ENCODE data around the gene HHATL. TPM values are rescaled to one million over a fixed set of nuclear protein-coding genes. Genes with fewer than 3 reads are reported as not detected.
"Not testable (repeated sequence)": the region's sequence is repeated elsewhere in the genome, so short reads cannot be mapped to it uniquely, and the experiment has no call there.

Gene HHATL
- total RNA-seq, 1 experiment from 2014 or later = not detected

DNA sequence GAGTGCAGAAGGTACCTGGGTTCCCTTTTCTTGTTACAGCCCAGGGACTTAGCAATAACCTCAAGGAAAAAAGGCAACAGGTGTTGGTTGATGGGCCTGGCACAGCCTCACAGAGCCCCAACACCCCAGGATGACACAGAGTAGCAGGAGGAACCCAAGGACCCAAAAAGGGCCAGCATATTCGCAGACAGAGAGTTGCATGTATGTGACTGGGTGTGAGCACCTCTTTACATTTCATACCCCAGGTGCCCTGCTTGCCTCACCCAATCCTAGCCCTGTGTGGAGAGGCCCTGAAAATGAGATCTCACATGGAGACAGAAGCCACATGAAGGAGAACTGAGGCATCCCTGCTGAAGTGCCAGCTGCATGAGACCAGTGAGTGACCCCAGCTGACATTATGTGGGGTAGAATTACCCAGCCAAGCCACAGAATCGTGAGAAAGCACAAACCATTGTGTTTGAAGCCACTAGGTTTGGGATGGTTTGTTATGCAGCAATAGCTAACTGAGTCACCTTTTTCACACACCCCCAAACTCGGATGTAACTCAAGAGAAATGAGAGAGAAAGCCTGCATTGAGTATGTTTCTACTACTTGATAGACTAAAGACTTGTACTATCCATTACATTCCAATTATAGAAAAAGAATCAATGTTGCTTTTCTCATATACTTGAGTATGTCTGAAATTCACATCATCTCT is 26.2 kb upstream of the HHATL start:
- Histone ChIP-seq H3K4me3 (ENCODE audit: insufficient read depth, low read depth, low read length) (no peak overlapping the region), H3K36me3 (replicated peaks; ENCODE audit: control insufficient read depth, insufficient read depth, low read length) (no peaks in the 10 kb centered on the region), H3K27me3 (ENCODE audit: control insufficient read depth, insufficient read depth, low read length) (no peaks in the 10 kb centered on the region)
- no peak for DNase-seq

DNA sequence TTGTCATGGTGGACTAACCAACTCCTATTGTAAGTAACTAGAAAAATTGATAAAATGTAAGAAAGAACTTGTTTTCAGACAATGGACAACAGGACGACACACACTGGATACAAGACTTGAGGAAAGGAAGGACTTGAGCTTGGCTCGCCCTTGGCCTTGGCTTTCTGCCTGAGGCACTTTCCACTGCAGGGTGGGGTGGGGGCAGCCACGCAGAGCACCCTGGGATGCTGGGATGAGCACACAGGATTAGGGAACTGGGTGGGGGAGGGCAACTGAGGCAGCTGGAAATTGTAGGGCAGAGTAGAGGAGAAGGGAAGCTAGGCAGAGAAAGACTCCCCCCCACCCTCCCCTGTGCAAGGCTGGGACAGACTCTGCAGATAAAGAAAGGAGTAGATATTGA is 25.5 kb upstream of the HHATL start:
- no peaks in the 10 kb centered on the region for H3K36me3 ChIP-seq (replicated peaks; ENCODE audit: control insufficient read depth, insufficient read depth, low read length)
- H3K4me3 ChIP-seq (ENCODE audit: insufficient read depth, low read depth, low read length) = no peak overlapping the region
- no peaks in the 10 kb centered on the region for H3K27me3 ChIP-seq (ENCODE audit: control insufficient read depth, insufficient read depth, low read length)
- no peak for DNase-seq

DNA sequence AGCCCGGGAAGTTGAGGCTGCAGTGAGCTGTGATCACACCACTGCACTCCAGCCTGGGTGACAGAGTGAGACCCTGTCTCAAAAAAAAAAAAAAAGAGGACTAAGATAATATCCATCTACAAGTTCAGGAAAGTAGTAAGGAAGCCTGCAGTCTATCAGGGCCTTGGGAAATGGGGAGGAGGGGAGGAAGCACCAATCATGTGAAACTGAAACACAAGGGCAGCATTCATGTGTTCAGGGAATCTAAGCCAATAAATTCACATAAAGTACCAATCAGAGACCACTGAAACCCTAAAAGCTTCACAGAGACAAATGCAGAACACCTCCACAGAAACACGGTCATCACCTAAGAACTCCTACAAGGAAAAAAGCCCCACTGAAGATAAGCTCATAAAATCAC is 22.9 kb upstream of the HHATL start:
- no peak overlapping the region for H3K4me3 ChIP-seq (ENCODE audit: insufficient read depth, low read depth, low read length)
- H3K27me3 ChIP-seq (ENCODE audit: control insufficient read depth, insufficient read depth, low read length) = no peaks in the 10 kb centered on the region
- DNase-seq = peak; percentile 1
- no peaks in the 10 kb centered on the region for H3K36me3 ChIP-seq (replicated peaks; ENCODE audit: control insufficient read depth, insufficient read depth, low read length)

DNA sequence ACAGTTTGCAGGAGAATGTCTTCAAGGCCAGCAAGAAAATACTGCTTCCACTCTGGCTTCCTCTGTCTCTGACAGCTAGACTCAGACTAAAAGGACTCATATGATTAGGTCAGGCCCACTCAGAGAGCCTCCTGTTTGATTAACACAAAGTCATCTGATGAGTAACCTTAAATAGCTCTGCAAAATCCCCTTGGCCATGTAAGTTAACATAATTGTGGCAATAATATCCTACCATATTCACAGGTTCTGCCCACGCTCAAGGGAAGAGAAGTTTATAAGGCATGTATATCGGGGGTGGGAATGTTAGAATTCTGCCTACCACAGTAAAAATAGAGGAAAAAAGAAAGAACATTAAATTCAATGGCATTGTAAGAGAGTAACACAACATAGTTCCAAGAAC is 20.6 kb upstream of the HHATL start:
- DNase-seq = no peak
- no peaks in the 10 kb centered on the region for H3K36me3 ChIP-seq (replicated peaks; ENCODE audit: control insufficient read depth, insufficient read depth, low read length)
- H3K27me3 ChIP-seq (ENCODE audit: control insufficient read depth, insufficient read depth, low read length) = no peaks in the 10 kb centered on the region
- H3K4me3 ChIP-seq (ENCODE audit: insufficient read depth, low read depth, low read length) = no peak overlapping the region

DNA sequence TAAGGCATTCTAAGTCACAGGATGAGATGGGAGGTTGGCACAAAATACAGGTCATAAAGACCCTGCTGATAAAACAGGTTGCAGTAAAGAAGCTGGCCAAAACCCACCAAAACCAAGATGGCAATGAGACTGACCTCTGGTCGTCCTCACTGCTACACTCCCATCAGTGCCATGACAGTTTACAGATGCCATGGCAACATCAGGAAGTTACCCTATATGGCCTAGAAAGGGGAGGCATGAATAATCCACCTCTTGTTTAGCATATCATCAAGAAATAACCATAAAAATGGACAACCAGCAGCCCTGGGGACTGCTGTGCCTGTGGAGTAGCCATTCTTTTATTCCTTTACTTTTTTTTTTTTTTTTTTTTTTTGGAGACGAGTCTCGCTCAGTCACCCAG is 19.8 kb upstream of the HHATL start:
- H3K36me3 ChIP-seq (replicated peaks; ENCODE audit: control insufficient read depth, insufficient read depth, low read length); H3K27me3 ChIP-seq (ENCODE audit: control insufficient read depth, insufficient read depth, low read length): not testable (repeated sequence)

DNA sequence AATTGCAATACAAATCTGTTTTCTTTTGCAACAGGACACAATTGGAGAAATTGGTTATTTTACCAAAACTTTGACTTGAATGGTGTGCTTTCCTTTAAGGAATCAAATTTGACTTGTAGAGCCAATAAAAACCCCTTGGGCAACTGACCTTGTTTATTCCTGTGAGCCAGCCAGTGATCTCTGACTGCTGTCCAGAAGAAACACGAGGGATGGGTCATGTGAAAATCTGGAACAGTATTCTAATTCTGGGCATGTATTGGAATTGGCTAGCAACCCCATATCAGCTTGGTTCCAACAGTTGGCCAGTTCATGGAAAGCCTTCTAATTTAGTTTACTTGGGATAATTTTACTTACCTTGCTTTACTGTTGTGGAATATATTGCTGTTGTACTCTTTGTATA is 19.1 kb upstream of the HHATL start:
- DNase-seq = no peak
- H3K27me3 ChIP-seq (ENCODE audit: control insufficient read depth, insufficient read depth, low read length) = no peaks in the 10 kb centered on the region
- H3K36me3 ChIP-seq (replicated peaks; ENCODE audit: control insufficient read depth, insufficient read depth, low read length) = no peaks in the 10 kb centered on the region
- no peak overlapping the region for H3K4me3 ChIP-seq (ENCODE audit: insufficient read depth, low read depth, low read length)

More for the DNA sequence above, 19.8 kb upstream of the HHATL start:
- DNase-seq; H3K4me3 ChIP-seq (ENCODE audit: insufficient read depth, low read depth, low read length): not testable (repeated sequence)

DNA sequence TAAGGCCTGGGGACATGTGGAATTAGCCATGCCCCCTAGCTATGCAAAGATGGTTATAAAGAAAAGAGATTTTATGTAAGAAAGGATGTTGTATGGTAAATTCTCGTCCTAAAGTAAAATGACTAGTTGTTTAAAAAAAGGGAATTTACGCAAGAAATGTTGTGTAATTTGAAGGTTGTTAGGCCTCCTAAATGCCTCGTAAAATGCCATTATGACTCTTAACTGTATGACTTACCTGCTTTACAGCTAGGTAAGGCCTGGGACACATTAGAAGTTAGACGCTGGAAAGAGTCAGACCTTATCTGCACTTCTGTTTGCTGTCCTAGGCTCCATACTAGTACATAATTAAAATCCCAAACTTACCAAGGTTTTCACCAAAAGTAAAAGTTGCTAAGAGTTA is 17.5 kb upstream of the HHATL start:
- Histone ChIP-seq H3K36me3 (replicated peaks; ENCODE audit: control insufficient read depth, insufficient read depth, low read length) (no peaks in the 10 kb centered on the region), H3K27me3 (ENCODE audit: control insufficient read depth, insufficient read depth, low read length) (no peaks in the 10 kb centered on the region), H3K4me3 (ENCODE audit: insufficient read depth, low read depth, low read length) (no peak overlapping the region)
- no peak for DNase-seq

DNA sequence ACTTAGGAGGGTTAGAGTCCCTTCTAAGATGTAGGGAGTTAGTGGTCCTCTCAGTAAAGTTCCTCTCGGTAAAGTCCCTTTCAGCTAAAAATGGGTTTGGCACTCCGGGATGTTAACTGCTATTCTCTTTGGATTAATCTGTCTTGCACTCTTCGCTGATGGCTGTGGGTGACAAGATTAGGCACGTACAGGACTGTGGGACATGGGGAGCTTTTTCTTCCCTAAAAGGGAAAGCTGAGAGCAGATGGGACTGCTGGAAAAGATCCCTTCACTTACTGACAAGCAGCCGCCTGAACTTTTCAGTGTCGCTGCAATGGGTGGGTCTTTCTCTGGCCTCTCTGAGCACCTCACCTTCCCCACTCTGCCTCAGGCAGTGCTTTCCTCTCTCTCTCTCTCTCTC is 16.4 kb upstream of the HHATL start:
- Histone ChIP-seq H3K36me3 (replicated peaks; ENCODE audit: control insufficient read depth, insufficient read depth, low read length) (no peaks in the 10 kb centered on the region), H3K27me3 (ENCODE audit: control insufficient read depth, insufficient read depth, low read length) (no peaks in the 10 kb centered on the region), H3K4me3 (ENCODE audit: insufficient read depth, low read depth, low read length) (no peak overlapping the region)
- DNase-seq = no peak

DNA sequence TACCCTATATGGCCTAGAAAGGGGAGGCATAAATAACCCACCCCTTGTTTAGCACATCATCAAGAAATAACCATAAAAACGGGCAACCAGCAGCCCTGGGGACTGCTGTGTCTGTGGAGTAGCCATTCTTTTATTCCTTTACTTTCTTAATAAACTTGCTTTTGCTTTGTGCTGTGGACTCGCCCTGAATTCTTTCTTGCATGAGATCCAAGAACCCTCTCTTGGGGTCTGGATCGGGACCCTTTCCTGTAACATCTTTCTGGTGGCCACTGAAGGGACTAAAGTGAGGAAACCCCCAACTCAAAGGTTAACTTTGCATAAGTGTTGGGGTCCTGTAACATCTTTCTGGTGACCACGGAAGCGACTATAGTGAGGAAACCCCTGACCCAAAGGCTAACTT is 15.7 kb upstream of the HHATL start:
- no peak overlapping the region for H3K4me3 ChIP-seq (ENCODE audit: insufficient read depth, low read depth, low read length)
- no peaks in the 10 kb centered on the region for H3K27me3 ChIP-seq (ENCODE audit: control insufficient read depth, insufficient read depth, low read length)
- no peaks in the 10 kb centered on the region for H3K36me3 ChIP-seq (replicated peaks; ENCODE audit: control insufficient read depth, insufficient read depth, low read length)
- DNase-seq = no peak

DNA sequence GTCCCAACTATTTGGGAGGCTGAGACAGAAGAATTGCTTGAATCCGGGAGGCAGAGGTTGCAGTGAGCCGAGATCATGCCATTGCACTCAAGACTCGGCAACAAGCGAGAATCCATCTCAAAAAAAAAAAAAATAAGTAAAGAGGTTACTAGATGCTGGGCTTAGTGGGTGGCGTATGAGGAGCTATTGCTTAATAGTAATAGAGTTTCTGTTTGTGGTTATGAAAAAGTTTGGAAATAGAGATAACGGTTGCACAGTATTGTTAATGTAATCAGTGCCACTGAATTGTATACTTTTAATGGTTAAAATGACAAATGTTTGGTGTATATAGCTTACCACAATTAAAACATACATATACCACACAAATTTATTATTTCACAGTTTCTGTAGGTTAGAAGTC is 14.7 kb upstream of the HHATL start:
- Histone ChIP-seq H3K27me3 (ENCODE audit: control insufficient read depth, insufficient read depth, low read length) (no peaks in the 10 kb centered on the region), H3K4me3 (ENCODE audit: insufficient read depth, low read depth, low read length) (no peak overlapping the region), H3K36me3 (replicated peaks; ENCODE audit: control insufficient read depth, insufficient read depth, low read length) (no peaks in the 10 kb centered on the region)
- no peak for DNase-seq

DNA sequence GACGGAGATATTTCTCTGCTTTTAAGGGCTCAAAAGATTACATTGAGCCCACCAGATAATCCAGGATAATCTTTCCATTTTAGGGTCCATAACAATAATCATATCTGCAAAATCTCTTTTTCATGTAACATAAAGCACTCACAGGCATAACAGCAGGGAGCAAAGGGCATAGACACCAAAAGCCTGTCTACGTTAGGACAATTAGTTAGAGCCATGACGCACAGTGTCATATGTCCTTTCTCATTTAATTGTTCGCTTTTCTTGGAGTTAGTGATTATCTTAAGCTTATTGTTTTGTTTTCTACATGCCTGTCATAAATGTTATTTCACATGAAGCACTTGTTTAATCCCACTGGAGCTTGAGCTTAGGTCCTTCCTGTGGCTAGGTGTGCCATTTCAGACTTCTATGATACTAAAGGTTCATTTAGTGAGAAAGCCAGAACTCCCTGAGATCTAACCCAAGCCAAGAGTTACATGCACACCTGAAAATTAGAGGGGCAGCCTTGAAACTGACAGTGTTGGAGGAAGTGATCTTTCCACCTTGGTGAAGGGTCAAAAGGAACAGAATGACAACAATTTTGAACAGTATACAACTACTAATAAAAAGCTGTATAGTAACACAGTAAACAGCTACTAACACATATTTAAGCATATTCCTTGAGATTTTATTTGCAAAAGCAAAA is 11.7 kb upstream of the HHATL start:
- no peak for DNase-seq
- no peak overlapping the region for H3K4me3 ChIP-seq (ENCODE audit: insufficient read depth, low read depth, low read length)
- no peaks in the 10 kb centered on the region for H3K36me3 ChIP-seq (replicated peaks; ENCODE audit: control insufficient read depth, insufficient read depth, low read length)
- no peaks in the 10 kb centered on the region for H3K27me3 ChIP-seq (ENCODE audit: control insufficient read depth, insufficient read depth, low read length)

DNA sequence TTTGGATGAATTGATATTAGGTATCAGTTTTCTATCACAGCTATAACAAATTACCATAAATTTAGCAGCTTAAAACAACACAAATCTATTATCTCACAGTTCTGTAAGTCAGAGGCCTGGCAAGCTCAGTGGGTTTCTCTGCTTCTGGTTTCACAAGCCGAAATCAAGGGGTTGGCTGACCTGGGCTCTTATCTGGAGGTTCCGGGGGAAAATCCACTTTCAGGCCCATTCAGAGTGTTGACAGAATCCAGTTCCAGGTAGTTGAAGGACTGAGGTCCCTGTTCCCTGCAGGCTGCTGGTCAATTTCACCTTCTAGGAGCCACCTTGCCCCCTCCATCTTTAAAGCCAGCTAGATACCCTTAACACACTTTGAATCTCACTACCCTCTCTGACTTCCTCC is 11.1 kb upstream of the HHATL start:
- no peaks in the 10 kb centered on the region for H3K27me3 ChIP-seq (ENCODE audit: control insufficient read depth, insufficient read depth, low read length)
- H3K36me3 ChIP-seq (replicated peaks; ENCODE audit: control insufficient read depth, insufficient read depth, low read length) = no peaks in the 10 kb centered on the region
- DNase-seq = no peak
- H3K4me3 ChIP-seq (ENCODE audit: insufficient read depth, low read depth, low read length) = no peak overlapping the region

DNA sequence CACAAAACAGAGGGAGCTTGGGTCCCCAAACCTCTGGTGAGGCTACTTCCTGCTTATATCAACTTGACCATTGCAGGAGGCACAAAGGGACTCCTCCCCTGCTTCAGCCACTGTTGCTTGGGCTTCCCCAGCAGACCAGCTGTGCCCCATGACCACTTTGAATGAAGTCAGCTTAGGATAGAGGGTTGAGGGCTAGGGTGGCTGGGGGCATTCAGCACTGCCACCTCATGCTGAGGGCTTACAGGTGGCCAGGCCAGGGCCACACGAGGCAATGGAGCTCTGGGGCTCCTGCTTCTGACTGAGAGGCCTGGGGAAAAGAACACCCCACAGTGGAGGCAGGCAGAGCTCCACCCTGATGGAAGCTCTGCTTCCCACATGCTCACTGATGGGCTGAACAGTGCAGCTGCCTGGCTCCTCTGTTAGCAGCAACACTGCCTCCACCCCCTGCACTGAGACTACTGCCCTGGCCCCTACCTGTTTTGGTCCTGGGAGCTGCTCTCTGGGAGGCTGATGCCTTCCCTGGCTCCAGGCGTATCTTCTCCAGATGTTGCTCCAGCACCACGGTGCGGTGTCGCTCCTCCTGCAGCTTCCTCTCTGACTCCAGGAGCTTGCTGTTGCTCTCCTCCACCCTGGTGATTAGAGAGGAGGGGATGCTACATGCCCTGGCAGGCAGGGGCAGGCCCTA is 10.2 kb upstream of the HHATL start:
- no peak for DNase-seq
- no peaks in the 10 kb centered on the region for H3K36me3 ChIP-seq (replicated peaks; ENCODE audit: control insufficient read depth, insufficient read depth, low read length)

DNA sequence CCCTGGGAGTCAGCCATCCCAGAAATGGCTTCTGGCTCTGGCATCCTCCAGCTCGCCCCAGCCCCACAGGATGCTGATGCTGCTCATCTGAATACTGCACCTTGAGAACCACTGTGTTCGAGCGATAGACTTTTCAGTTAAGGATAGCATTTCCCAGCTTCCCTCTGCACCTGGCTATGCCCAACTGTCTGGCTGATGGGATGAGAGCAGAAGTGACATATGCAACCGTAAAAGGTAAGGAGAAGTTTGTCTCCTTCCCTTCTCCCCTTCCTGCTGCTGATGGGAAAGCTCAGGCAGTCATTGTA is 9.7 kb upstream of the HHATL start:
- DNase-seq = no peak
- no peaks in the 10 kb centered on the region for H3K27me3 ChIP-seq (ENCODE audit: control insufficient read depth, insufficient read depth, low read length)
- H3K4me3 ChIP-seq (ENCODE audit: insufficient read depth, low read depth, low read length) = no peak overlapping the region
- H3K36me3 ChIP-seq (replicated peaks; ENCODE audit: control insufficient read depth, insufficient read depth, low read length) = no peaks in the 10 kb centered on the region

More for the DNA sequence above, 10.2 kb upstream of the HHATL start:
- Histone ChIP-seq H3K27me3 (ENCODE audit: control insufficient read depth, insufficient read depth, low read length) (no peaks in the 10 kb centered on the region), H3K4me3 (ENCODE audit: insufficient read depth, low read depth, low read length) (no peak overlapping the region)

All from H7 (cell line).